Measurements from ENCODE around the gene MTHFSD. TPM values are rescaled to one million over a fixed set of nuclear protein-coding genes. Genes with fewer than 3 reads are reported as not detected.

MTHFSD gene
- polyA plus RNA-seq, 1 of the 3 experiments (the other 2 are of a cell fraction), result 15.6 TPM

DNA sequence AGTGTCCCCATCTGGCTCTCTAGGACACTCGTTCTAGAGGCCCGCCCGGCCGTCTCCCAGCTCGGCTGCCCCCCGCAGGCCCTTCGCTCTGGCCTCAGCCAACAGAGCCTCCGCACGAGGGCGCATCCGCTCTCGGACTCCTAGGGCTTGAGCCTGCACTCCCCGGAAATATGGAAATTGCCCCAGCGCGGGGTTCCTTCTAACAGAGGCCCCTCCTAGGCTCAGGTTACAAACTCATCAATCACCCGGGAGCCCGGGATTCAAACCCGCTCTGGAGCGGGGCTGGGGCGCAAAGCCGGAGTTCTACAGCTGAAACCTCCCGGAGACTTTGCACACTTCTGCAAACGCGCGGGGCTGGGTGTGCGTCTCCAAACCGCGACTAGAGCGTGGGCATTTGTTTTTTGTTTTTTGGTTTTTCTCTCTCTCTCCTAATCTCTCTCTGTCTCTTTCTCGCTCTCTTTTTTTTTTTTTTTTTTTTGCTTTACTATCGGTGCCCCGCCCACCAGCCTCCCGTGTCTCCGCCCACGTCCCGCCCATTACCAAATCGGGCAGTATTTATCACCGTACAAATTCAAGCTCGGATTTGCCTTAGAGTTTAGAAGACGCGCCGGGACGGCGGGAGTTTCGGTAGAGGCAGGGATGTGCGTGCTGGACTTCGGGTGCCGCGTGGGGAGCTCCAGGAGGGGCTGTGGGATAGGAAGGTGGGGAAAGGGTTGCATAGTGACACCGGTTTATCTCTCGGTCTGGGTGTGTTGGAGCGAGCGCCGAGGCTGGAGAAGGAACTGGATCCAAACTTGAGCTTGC lies 20.9 kb upstream of the MTHFSD start (continued):
- TF ChIP-seq SMC3 (IDR thresholded peaks at IDR 0.05; ENCODE audit: low read depth, low read length) (peak; percentile 64), MXI1 (IDR thresholded peaks at IDR 0.05; ENCODE audit: low read depth, low read length) (no peak), FOXM1 (IDR thresholded peaks at IDR 0.05; ENCODE audit: low read depth) (no peak), RAD21 (IDR thresholded peaks at IDR 0.05; ENCODE audit: low read length) (peak; percentile 40; the same call in 1 of the 2 replicates), POLR2AphosphoS5 (IDR thresholded peaks at IDR 0.05; ENCODE audit: low read depth, low read length) (peak; percentile 68; the same call in 1 of the 2 replicates), RFX5 (IDR thresholded peaks at IDR 0.05; ENCODE audit: low read length) (no peak), JUND (IDR thresholded peaks at IDR 0.05) (no peak), EZH2phosphoT487 (IDR thresholded peaks at IDR 0.05; ENCODE audit: borderline replicate concordance, low read depth) (no peak)
- TF ChIP-seq, protein P1, sequence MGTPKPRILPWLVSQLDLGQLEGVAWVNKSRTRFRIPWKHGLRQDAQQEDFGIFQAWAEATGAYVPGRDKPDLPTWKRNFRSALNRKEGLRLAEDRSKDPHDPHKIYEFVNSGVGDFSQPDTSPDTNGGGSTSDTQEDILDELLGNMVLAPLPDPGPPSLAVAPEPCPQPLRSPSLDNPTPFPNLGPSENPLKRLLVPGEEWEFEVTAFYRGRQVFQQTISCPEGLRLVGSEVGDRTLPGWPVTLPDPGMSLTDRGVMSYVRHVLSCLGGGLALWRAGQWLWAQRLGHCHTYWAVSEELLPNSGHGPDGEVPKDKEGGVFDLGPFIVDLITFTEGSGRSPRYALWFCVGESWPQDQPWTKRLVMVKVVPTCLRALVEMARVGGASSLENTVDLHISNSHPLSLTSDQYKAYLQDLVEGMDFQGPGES (IDR thresholded peaks at IDR 0.05; ENCODE audit: low read depth, low read length), result no peak
- TF ChIP-seq, protein P2, sequence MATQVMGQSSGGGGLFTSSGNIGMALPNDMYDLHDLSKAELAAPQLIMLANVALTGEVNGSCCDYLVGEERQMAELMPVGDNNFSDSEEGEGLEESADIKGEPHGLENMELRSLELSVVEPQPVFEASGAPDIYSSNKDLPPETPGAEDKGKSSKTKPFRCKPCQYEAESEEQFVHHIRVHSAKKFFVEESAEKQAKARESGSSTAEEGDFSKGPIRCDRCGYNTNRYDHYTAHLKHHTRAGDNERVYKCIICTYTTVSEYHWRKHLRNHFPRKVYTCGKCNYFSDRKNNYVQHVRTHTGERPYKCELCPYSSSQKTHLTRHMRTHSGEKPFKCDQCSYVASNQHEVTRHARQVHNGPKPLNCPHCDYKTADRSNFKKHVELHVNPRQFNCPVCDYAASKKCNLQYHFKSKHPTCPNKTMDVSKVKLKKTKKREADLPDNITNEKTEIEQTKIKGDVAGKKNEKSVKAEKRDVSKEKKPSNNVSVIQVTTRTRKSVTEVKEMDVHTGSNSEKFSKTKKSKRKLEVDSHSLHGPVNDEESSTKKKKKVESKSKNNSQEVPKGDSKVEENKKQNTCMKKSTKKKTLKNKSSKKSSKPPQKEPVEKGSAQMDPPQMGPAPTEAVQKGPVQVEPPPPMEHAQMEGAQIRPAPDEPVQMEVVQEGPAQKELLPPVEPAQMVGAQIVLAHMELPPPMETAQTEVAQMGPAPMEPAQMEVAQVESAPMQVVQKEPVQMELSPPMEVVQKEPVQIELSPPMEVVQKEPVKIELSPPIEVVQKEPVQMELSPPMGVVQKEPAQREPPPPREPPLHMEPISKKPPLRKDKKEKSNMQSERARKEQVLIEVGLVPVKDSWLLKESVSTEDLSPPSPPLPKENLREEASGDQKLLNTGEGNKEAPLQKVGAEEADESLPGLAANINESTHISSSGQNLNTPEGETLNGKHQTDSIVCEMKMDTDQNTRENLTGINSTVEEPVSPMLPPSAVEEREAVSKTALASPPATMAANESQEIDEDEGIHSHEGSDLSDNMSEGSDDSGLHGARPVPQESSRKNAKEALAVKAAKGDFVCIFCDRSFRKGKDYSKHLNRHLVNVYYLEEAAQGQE (IDR thresholded peaks at IDR 0.05; ENCODE audit: low read depth, low read length), result no peak

DNA sequence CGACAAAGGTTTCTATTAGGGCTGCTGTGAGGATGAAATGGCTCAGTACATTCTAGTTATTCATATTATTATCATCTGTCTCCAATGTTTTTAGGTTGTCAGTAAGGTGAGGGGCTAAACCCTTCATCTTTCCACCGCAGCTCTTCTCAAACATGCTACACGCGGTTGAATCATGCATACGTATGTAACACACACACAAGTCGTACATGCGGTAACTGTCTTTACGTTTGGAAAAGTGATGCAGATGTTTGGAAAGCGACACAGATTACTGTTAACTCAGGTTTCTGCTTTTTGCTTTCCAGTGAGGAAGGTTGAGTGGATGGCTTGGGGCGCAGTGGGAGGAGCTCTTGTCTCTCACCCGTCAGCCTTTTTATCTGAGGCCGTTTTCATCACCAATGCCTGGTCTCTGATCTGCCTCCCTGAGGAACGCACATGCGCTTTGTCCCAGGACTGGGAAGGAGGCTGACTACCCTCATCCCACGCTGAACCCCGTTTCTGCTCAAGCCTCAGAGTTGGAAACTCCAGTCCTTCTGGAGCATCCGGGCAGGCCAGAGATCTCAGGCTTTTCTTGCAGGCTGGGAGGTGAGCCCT lies 20.2 kb upstream of the MTHFSD start:
- H3K9ac ChIP-seq, result peak overlapping the region; percentile 83
- no peak for DNase-seq
- peak overlapping the region; percentile 92 for H3K4me2 ChIP-seq
- peak overlapping the region; percentile 49 to 73; a peak in 3 of 4 replicates for H3K4me3 ChIP-seq (ENCODE audit: low read depth in 2 of 2, low read length in 1 of 2)
- no peak overlapping the region for H2AFZ ChIP-seq (ENCODE audit: low read depth)
- H3K36me3 ChIP-seq (replicated peaks in 1 of 2; ENCODE audit: control insufficient read depth in 1 of 2, insufficient read depth in 2 of 2, low read length in 1 of 2), result peaks cover 0 to 5% of the 10 kb centered on the region in 2 experiments
- peaks cover 96% of the 10 kb centered on the region for H3K79me2 ChIP-seq (ENCODE audit: insufficient read depth)
- no peaks in the 10 kb centered on the region for H3K9me2 ChIP-seq
- H3K27me3 ChIP-seq (ENCODE audit: insufficient read depth), result no peaks in the 10 kb centered on the region
- POLR2A ChIA-PET, result interaction anchor here (0.6 kb wide), 1 partner anchor 231 kb away, joined by 4 read pairs; no protein-coding TSS in a partner anchor
- no peaks in the 10 kb centered on the region for H4K20me1 ChIP-seq (ENCODE audit: insufficient read depth)
- TF ChIP-seq, protein P3, sequence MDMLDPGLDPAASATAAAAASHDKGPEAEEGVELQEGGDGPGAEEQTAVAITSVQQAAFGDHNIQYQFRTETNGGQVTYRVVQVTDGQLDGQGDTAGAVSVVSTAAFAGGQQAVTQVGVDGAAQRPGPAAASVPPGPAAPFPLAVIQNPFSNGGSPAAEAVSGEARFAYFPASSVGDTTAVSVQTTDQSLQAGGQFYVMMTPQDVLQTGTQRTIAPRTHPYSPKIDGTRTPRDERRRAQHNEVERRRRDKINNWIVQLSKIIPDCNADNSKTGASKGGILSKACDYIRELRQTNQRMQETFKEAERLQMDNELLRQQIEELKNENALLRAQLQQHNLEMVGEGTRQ (IDR thresholded peaks at IDR 0.05; ENCODE audit: borderline replicate concordance, low read depth, low read length), result no peak
- no peak for TF ChIP-seq FOXM1 (IDR thresholded peaks at IDR 0.05; ENCODE audit: low read depth)
- TF ChIP-seq, protein P4, sequence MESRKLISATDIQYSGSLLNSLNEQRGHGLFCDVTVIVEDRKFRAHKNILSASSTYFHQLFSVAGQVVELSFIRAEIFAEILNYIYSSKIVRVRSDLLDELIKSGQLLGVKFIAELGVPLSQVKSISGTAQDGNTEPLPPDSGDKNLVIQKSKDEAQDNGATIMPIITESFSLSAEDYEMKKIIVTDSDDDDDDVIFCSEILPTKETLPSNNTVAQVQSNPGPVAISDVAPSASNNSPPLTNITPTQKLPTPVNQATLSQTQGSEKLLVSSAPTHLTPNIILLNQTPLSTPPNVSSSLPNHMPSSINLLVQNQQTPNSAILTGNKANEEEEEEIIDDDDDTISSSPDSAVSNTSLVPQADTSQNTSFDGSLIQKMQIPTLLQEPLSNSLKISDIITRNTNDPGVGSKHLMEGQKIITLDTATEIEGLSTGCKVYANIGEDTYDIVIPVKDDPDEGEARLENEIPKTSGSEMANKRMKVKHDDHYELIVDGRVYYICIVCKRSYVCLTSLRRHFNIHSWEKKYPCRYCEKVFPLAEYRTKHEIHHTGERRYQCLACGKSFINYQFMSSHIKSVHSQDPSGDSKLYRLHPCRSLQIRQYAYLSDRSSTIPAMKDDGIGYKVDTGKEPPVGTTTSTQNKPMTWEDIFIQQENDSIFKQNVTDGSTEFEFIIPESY (IDR thresholded peaks at IDR 0.05; ENCODE audit: borderline replicate concordance, low read depth), result no peak
- no peak for TF ChIP-seq MXI1 (IDR thresholded peaks at IDR 0.05; ENCODE audit: low read depth, low read length)
- no peak for TF ChIP-seq POLR2AphosphoS5 (IDR thresholded peaks at IDR 0.05; ENCODE audit: low read depth, low read length)
- TF ChIP-seq FOSL2 (IDR thresholded peaks at IDR 0.05; ENCODE audit: borderline replicate concordance, low read depth), result no peak
- TF ChIP-seq NFIC (IDR thresholded peaks at IDR 0.05; ENCODE audit: borderline replicate concordance), result no peak
- peak overlapping the region in 1 of 2 experiments; percentile 96; a peak in 2 of 4 replicates for H3K27ac ChIP-seq (ENCODE audit: low read depth in 2 of 2, low read length in 1 of 2)
- H3F3A ChIP-seq (replicated peaks; ENCODE audit: insufficient read depth), result peaks cover 40% of the 10 kb centered on the region
- peaks cover 0 to 36% of the 10 kb centered on the region in 2 experiments; a peak in 2 of 4 replicates for H3K4me1 ChIP-seq (ENCODE audit: control insufficient read depth in 1 of 2, insufficient read depth in 2 of 2, low read depth in 1 of 2, low read length in 1 of 2)
- no peaks in the 10 kb centered on the region for H3K9me3 ChIP-seq
- CTCF ChIA-PET, result interaction anchor here (1.1 to 3.1 kb wide), 5 partner anchors 11 to 703 kb away, joined by 3 to 17 read pairs (median 5); no protein-coding TSS in a partner anchor
- 41% methylated on average over 16 of the region's 17 CpGs for WGBS (ENCODE audit: low lambda C conversion rate)
